OCI-LY3 (cell line): ENCODE measurements around the gene F8.

Source experiments
- CTCF ChIP-seq: fragments of 200-600, 300-600 bp; sonication (generic); IDR thresholded peaks from 2 replicates; pipeline ENCODE4 v1.5.1; 2014; ENCODE audit warnings: antibody characterized with exemption, low read length, low read depth
- EZH2phosphoT487 ChIP-seq: fragments of 200-600 bp; shearing (Covaris generic); IDR thresholded peaks from 2 replicates; pipeline ENCODE4 v1.6.1; 2018; ENCODE audit warnings: antibody characterized with exemption, mixed run types, low read depth

- TF ChIP-seq CTCF (no peak), EZH2phosphoT487 (no peak)
These were observed 122.2 kb downstream of the F8 start for GRCh38 chrX:154900323-154900722.
